Erythroblast (primary cell): Measurements from ENCODE around the gene TH.

Source experiments
- GATA1 ChIP-seq: IDR thresholded peaks from 2 replicates; pipeline ENCODE4 v1.6.1; 2011; ENCODE audit warnings: low read depth, mild to moderate bottlenecking, control low read depth, low read length, moderate library complexity
- POLR2A ChIP-seq: IDR thresholded peaks from 2 replicates; pipeline ENCODE4 v1.6.1; 2011; ENCODE audit warnings: mild to moderate bottlenecking, low read length

GRCh38 chr11:2197771-2198520 is 26.3 kb upstream of the TH start:
- TF ChIP-seq POLR2A (no peak), GATA1 (no peak)
